ENCODE results near the gene ZNF594.
"Not testable (repeated sequence)": the region's sequence is repeated elsewhere in the genome, so short reads cannot be mapped to it uniquely, and the experiment has no call there.

ZNF594 gene

GRCh38 chr17:5226940-5227878 is 35.5 kb upstream of the ZNF594 start:
- TF ChIP-seq CTCF (IDR thresholded peaks at IDR 0.05; ENCODE audit: insufficient read depth, low read depth, low read length, missing control alignments), result no peak
- DNase-seq (ENCODE audit: low read depth), result peak; percentile 95
- H3K4me3 ChIP-seq (ENCODE audit: low read depth, low read length), result peak overlapping the region; percentile 73

GRCh38 chr17:5225668-5226457 is 34.2 kb upstream of the ZNF594 start:
- no peak for TF ChIP-seq CTCF (IDR thresholded peaks at IDR 0.05; ENCODE audit: insufficient read depth, low read depth, low read length, missing control alignments)
- DNase-seq (ENCODE audit: low read depth), result peak; percentile 96

GRCh38 chr17:5221912-5222311 is 30.2 kb upstream of the ZNF594 start:
- DNase-seq (ENCODE audit: low read depth), result peak; percentile 67
- not testable (repeated sequence) for H3K4me3 ChIP-seq (ENCODE audit: low read depth, low read length)

More at GRCh38 chr17:5225668-5226457, 34.2 kb upstream of the ZNF594 start:
- peak overlapping the region; percentile 73 for H3K4me3 ChIP-seq (ENCODE audit: low read depth, low read length)

- TF ChIP-seq CTCF (IDR thresholded peaks at IDR 0.05; ENCODE audit: insufficient read depth, low read depth, low read length, missing control alignments), result no peak
- DNase-seq (ENCODE audit: low read depth), result no peak
- H3K4me3 ChIP-seq (ENCODE audit: low read depth, low read length), result no peak overlapping the region
Measured at GRCh38 chr17:5220074-5220473, 28.4 kb upstream of the ZNF594 start.

- no peak for TF ChIP-seq CTCF (IDR thresholded peaks at IDR 0.05; ENCODE audit: insufficient read depth, low read depth, low read length, missing control alignments)
- no peak overlapping the region for H3K4me3 ChIP-seq (ENCODE audit: low read depth, low read length)
- DNase-seq (ENCODE audit: low read depth), result no peak
Measured at GRCh38 chr17:5219536-5219935, 27.9 kb upstream of the ZNF594 start.

- H3K4me3 ChIP-seq (ENCODE audit: low read depth, low read length); DNase-seq (ENCODE audit: low read depth): not testable (repeated sequence)
Measured at GRCh38 chr17:5217562-5217961, 25.9 kb upstream of the ZNF594 start.

- no peak overlapping the region for H3K4me3 ChIP-seq (ENCODE audit: low read depth, low read length)
Measured at GRCh38 chr17:5211458-5211857, 19.8 kb upstream of the ZNF594 start.

More at GRCh38 chr17:5211458-5211857, 19.8 kb upstream of the ZNF594 start:
- no peak for TF ChIP-seq CTCF (IDR thresholded peaks at IDR 0.05; ENCODE audit: insufficient read depth, low read depth, low read length, missing control alignments)
- DNase-seq (ENCODE audit: low read depth), result no peak

Measured in GM12865 (cell line).